GM21423 (cell line): ENCODE data around the gene ULK4.
"Not testable (repeated sequence)": the region's sequence is repeated elsewhere in the genome, so short reads cannot be mapped to it uniquely, and the experiment has no call there.

ENCODE experiments used
- ATAC-seq: cut with Tn5 transposase; IDR thresholded peaks from one replicate; pipeline ENCODE4 v1.9.1; 2021; ENCODE audit warnings: mild to moderate bottlenecking, moderate library complexity; ENCODE audit not compliant: unreplicated experiment

Gene ULK4

GRCh38 chr3:41284934-41285333, 677.0 kb downstream of the ULK4 start:
- ATAC-seq, result not testable (repeated sequence)

DNA sequence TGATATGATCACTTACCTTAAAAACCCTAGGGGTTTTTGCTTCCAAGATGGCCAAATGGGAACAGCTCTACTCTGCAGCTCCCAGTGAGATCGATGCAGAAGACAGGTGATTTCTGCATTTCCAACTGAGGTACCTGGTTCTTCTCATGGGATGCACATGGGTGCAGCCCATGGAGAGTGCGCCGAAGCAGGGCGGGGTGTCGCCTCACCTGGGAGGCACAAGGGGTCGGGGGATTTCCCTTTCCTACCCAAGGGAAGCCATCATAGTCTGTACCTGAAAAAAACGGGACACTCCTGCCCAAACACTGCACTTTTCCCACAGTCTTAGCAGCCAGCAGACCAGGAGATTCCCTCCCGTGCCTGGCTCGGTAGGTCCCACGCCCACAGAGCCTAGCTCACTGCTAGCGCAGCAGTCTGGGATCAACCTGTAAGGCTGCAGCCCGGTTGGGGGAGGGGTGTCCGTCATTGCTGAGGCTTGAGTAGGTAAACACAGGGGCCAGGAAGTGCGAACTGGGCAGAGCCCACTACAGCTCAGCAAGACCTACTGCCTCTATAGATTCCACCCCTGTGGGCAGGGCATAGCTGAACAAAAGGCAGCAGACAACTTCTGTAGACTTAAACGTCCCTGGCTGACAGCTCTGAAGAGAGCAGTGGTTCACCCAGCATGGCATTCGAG, 684.0 kb downstream of the ULK4 start:
- ATAC-seq, result no peak

DNA sequence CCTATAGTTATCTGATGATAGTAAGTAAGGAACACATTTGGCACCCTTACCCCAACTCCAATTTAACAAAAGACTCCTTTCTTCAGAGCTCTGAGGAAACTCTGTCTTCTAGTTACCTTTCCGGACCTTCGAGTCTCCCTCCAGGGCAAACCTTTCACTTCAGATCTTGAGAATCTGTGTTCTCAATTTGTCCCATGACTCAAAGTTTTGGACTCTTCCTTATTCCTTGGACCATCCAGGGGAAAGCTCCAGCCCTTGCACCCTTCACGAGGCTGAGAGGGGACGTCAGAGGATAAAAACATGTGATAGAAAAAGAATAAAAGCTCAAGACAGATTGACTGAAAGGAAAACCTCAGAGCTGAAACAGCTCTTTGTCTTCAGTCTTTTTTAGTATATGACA, 685.7 kb downstream of the ULK4 start:
- no peak for ATAC-seq

GRCh38 chr3:41274944-41275668, 686.8 kb downstream of the ULK4 start:
- ATAC-seq, result no peak

DNA sequence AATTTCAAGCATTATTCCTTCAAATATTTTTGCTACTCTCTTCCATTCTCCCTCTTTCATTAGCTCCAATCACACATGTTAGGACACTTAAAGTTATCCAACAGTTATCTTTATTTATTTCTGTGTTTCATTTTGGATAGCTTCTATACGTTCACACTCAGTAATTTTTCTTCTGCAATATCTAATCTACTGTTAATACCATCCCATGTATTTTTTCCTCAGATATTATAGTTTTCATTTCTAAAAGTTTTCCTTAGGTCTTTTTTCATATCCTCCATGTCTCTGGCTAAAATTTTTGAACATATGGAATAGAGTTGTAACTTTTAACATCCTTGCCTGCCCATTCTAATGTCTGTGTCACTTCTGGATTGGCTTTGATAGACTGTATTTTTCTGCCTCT, 689.2 kb downstream of the ULK4 start:
- ATAC-seq, result no peak

- ATAC-seq, result no peak
Observed at GRCh38 chr3:41267975-41268640, 693.8 kb downstream of the ULK4 start.

GRCh38 chr3:41265823-41266273, 696.1 kb downstream of the ULK4 start:
- ATAC-seq, result no peak

GRCh38 chr3:41265011-41265545, 696.8 kb downstream of the ULK4 start:
- no peak for ATAC-seq

DNA sequence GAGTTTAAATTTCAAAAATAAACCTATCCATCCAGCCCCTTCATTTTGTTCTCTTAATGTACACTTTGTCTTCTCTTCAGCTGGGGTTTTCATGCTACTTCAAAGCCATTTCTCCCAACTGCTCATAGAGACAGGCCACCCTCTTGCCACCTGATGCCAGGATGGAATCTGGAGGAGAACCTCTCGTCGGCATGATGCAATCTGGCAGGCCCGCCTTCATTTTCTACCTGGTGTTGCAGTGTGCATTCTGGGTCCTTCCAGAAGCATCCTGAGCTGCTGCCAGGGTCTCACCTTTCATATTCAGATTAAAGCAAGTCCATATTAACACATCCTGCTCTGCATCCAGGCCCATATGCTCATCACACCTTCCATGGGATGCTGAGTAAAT, 701.8 kb downstream of the ULK4 start:
- no peak for ATAC-seq

GRCh38 chr3:41259449-41260062, 702.3 kb downstream of the ULK4 start:
- ATAC-seq, result no peak

DNA sequence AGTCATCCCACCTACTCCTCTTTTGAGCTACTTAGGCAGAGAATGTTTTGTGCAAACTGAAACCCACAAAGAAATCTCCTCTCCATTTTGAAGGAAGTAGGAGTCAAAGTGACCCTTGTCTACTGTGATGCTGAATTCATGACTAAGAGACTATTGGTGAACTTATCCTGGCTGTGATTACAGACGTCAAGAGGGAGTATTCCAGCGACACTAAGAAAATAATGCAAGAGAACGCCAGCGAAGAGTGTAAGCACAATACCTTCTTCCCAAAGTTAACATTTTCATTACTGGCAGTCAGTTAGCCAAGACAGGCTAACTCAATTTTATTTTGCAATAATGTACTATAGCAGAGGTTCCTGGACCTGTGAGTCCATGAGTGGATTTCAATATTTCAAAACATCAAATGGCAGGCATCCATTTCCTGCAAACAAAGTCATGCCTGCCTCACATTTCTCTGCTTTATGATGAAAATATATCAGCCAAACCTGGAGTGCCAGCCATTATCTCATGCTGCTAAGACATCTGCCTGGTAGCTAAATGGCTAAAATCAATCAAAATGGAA, 703.6 kb downstream of the ULK4 start:
- ATAC-seq, result no peak

DNA sequence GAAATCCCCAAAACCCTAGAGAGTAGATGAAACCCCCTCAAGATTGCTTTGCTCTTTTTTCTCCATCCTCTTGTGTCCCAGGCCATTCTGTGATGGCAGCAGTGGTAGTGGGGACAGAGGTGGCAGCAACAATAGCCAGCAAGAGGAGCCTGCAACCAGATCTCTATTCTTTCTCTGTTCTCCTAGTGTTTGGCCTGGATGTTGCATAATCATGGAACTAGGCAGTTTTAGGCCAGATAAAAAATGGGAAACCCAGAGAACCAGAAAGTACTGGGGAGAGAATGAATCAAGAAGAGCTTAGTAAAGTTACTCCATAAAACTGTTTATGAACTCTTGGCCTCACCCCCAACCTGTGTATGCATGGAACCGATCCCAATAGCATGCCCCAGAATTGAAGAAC, 710.3 kb downstream of the ULK4 start:
- no peak for ATAC-seq

DNA sequence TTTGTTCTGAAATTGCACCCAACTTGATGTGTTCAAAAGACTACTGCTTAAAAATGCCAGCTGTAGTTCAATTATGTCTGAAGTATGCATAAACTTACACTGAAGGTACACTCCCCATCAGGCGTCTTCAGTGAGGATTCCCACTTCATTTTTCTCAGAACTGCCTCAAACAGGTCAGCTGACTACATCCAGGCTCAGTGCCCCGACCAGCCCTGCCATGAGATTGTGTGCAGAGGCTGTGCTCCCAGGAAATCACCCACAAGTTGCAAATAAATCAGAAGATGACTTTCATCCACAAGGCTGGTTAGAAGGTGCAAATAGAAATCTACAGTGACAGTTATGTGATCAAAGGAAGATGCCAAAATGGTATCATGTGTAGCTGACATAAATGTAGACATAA, 711.1 kb downstream of the ULK4 start:
- no peak for ATAC-seq

DNA sequence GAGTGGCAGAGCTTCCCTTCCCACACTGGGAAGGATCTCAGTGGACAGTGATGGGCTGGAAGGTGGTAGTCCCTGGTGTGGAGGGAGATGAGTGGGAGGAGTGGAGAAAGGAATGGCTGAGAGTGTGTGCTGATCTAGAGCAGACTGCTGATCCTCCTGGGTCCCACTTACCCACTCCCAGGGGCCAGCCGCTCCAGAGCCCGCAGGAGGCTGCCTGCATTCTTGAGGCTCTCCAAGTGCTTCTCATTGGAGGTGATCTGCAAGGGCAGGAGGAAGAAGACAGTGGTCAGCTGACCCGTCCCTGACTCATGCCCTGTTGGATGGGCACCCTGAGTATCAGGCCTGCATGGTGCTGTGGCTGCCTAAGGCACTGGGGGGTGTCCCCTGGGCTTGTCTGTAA, 712.6 kb downstream of the ULK4 start:
- ATAC-seq, result no peak

DNA sequence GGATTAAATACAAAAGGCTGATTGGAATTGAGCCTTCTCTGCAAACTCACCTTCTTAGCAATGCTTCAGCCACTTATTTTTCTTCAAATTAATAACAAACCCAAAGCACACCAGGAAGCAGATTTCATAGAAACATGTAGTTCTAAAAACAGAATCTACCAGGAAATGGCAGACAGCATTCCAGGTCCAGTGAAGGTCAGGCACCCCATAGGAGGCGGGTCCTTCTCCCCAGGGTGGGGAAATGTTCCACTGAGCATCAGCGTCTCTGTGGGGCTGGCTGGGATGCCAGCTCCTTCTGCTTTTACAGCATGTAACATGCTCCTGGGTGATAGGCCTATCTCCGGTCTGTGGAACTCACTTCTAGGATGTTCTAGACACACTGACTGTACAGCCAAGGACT, 713.4 kb downstream of the ULK4 start:
- no peak for ATAC-seq

DNA sequence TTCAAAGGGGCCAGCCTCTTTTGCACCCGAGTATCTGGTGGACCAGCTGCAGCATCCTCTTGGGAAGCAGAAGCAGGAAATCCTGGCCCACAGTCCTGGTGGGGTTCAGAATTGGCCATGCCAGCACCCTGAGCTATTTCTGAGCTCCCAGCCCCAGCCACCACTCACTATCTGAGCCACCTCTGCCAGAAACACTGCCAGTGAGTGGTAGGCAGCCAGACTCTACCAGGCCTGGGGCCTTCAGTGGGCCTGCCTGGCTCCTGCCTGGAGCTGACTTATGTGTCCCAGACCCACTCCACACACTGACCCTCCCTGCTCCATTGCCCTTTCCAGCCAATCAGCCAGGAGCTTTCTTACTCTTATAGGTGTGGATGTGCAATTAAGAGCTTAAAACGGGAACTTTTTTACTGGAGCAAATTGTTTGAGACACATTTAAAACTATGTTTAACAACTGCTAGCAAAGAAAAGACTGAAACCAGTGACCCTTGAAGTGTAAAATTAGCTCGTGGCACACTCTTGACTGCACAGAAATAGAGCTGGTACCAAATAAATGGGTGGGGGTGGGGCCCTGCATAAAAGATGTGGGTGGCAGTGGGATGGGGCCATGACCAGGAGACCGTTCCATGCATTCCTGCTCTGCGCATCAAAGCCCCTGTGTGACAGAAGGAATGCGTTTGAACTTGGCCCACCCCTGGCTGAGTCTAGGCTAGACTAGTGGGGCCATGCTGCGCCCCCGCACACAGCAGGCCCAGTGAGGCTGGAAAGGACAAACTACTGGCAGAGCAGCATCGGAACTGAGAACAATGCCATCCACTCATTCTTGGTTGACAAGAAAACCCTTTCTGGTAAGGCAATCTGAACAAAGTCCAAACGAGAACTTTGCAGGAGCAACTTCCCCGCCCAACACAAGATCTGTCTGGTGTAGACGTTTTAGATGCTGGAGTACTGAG, 714.6 kb downstream of the ULK4 start:
- no peak for ATAC-seq

DNA sequence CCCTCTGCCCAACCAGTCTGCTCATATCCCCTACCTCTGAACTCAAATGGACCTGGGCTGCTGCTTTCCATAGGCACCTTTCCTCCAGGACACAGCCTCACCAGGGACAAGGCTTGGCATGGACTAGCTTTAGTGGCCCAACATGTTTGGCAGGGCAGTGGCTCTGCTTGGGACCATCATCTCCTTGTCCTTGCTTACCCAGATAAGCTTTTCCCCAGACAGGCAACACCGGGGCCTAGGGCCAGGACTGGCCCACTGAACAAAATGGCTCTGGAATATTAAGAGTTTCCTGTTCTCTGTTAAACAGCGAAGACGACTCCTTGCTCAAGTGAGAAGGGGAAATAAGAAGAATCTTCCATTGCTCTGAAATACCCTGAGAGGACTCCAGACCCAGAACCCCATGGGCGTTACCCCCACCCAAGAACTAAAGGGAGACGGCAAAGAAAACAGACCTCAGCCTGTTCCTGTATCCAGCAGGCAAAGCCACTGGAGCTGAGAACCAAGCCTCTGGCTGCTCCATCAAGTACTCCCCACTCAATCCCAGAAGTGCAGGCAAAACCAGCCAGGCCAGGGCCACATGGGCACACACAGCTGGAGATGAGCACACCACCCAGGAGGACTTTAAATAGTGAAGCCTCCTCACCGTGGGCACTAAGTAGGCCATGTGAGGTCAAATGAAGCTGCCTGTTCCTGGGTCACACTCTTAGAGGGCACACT, 717.1 kb downstream of the ULK4 start:
- ATAC-seq, result no peak

- ATAC-seq, result no peak
Observed at GRCh38 chr3:41243183-41243582, 718.7 kb downstream of the ULK4 start.
